RWPE2 (cell line): Measurements from ENCODE around the gene EPN1.

Experiments
- ATAC-seq: fragments of 200-7000 bp; cut with Tn5 transposase; 3 replicates; pipeline ENCODE4 v1.9.1; 2021; ENCODE audit warnings: low read depth
- DNase-seq: peaks from one replicate; pipeline ENCODE4 v3.0.0-alpha.2; 2020; ENCODE audit warnings: low spot score
- H3K27ac ChIP-seq: fragments of 450-650 bp; 2 replicates; pipeline ENCODE4 v1.5.1; 2017; ENCODE audit warnings: mild to moderate bottlenecking; ENCODE audit not compliant: poor library complexity, severe bottlenecking
- H3K27me3 ChIP-seq: fragments of 250-450 bp; sonication (Bioruptor Pico); 2 replicates; pipeline ENCODE4 v1.5.1; 2021; ENCODE audit warnings: mild to moderate bottlenecking, moderate library complexity; ENCODE audit not compliant: insufficient read depth, poor library complexity, severe bottlenecking
- H3K36me3 ChIP-seq: fragments of 250-450 bp; sonication (Bioruptor Pico); 2 replicates; pipeline ENCODE4 v1.5.1; 2020; ENCODE audit warnings: low read depth, mild to moderate bottlenecking, moderate library complexity
- H3K4me1 ChIP-seq: fragments of 250-450 bp; sonication (Bioruptor Pico); 2 replicates; pipeline ENCODE4 v1.5.1; 2021; ENCODE audit warnings: mild to moderate bottlenecking, moderate library complexity; ENCODE audit not compliant: insufficient read depth, poor library complexity, severe bottlenecking
- H3K4me3 ChIP-seq: fragments of 250-450 bp; sonication (Bioruptor Pico); 2 replicates; pipeline ENCODE4 v1.5.1; 2021; ENCODE audit warnings: mild to moderate bottlenecking, moderate library complexity; ENCODE audit not compliant: severe bottlenecking
- H3K9me3 ChIP-seq: fragments of 250-450 bp; sonication (Bioruptor Pico); 2 replicates; pipeline ENCODE4 v1.5.1; 2021; ENCODE audit warnings: mild to moderate bottlenecking, moderate library complexity; ENCODE audit not compliant: severe bottlenecking
- CTCF ChIP-seq: fragments of 450-650 bp; IDR thresholded peaks from one replicate; pipeline ENCODE4 v1.5.1; 2017; ENCODE audit warnings: mild to moderate bottlenecking, moderate library complexity; ENCODE audit not compliant: poor library complexity, severe bottlenecking

EPN1 gene

GRCh38 chr19:55670280-55671053 lies 4.6 kb upstream of the EPN1 start:
- DNase-seq (peak; percentile 95), ATAC-seq (no peak)
- Histone ChIP-seq H3K27ac (no peak overlapping the region), H3K4me1 (no peaks in the 10 kb centered on the region), H3K4me3 (no peak overlapping the region), H3K27me3 (no peaks in the 10 kb centered on the region), H3K36me3 (peaks cover 76% of the 10 kb centered on the region), H3K9me3 (no peaks in the 10 kb centered on the region)
- TF ChIP-seq CTCF = no peak

- DNase-seq (no peak), ATAC-seq (no peak)
- Histone ChIP-seq H3K9me3 (no peaks in the 10 kb centered on the region), H3K4me3 (no peak overlapping the region), H3K36me3 (peaks cover 73% of the 10 kb centered on the region), H3K27me3 (no peaks in the 10 kb centered on the region), H3K27ac (no peak overlapping the region), H3K4me1 (peaks cover under 1% of the 10 kb centered on the region)
- no peak for TF ChIP-seq CTCF
Measured at GRCh38 chr19:55671054-55671378, 4.0 kb upstream of the EPN1 start.

GRCh38 chr19:55672418-55672817 lies 2.6 kb upstream of the EPN1 start:
- Histone ChIP-seq H3K4me1 (peaks cover 13% of the 10 kb centered on the region), H3K9me3 (no peaks in the 10 kb centered on the region), H3K4me3 (no peak overlapping the region), H3K27ac (no peak overlapping the region), H3K27me3 (no peaks in the 10 kb centered on the region), H3K36me3 (peaks cover 73% of the 10 kb centered on the region)
- ATAC-seq = no peak
- DNase-seq = no peak
- no peak for TF ChIP-seq CTCF

- Histone ChIP-seq H3K27me3 (no peaks in the 10 kb centered on the region), H3K4me3 (no peak overlapping the region), H3K27ac (peak overlapping the region; percentile 59), H3K9me3 (no peaks in the 10 kb centered on the region), H3K4me1 (peaks cover 13% of the 10 kb centered on the region), H3K36me3 (peaks cover 77% of the 10 kb centered on the region)
- no peak for DNase-seq
- TF ChIP-seq CTCF = no peak
- ATAC-seq = no peak
Measured at GRCh38 chr19:55673465-55673864, 1.6 kb upstream of the EPN1 start.

- Histone ChIP-seq H3K36me3 (peaks cover 77% of the 10 kb centered on the region), H3K4me1 (peaks cover 13% of the 10 kb centered on the region), H3K9me3 (no peaks in the 10 kb centered on the region), H3K27ac (peak overlapping the region; percentile 59), H3K27me3 (no peaks in the 10 kb centered on the region), H3K4me3 (no peak overlapping the region)
- DNase-seq (no peak), ATAC-seq (no peak)
- no peak for TF ChIP-seq CTCF
Measured at GRCh38 chr19:55673889-55674288, 1.1 kb upstream of the EPN1 start.
